Measurements from ENCODE around the gene HOXC10.

The HOXC10 gene

GRCh38 chr12:54030889-54031471, 46.0 kb downstream of the HOXC10 start:
- DNase-seq = no peak

GRCh38 chr12:54031480-54031879, 46.5 kb downstream of the HOXC10 start:
- DNase-seq = no peak

- no peak for DNase-seq
These were observed 47.2 kb downstream of the HOXC10 start for GRCh38 chr12:54032086-54032619.

- peak; percentile 76 to 85 for DNase-seq
These were observed 47.7 kb downstream of the HOXC10 start, which contains the start of gene HOXC5 for GRCh38 chr12:54032627-54033100. HOXC5 (plus strand) TSS chr12:54033050; CDS start chr12:54033123, 73 bp downstream.

GRCh38 chr12:54033106-54033979, 48.4 kb downstream of the HOXC10 start:
- DNase-seq = peak in 1 of 2 experiments; percentile 37

GRCh38 chr12:54033980-54034784, 49.2 kb downstream of the HOXC10 start:
- DNase-seq = no peak

GRCh38 chr12:54034785-54035310, 49.9 kb downstream of the HOXC10 start:
- no peak for DNase-seq

GRCh38 chr12:54035568-54036264, 50.8 kb downstream of the HOXC10 start:
- no peak for DNase-seq

- peak; percentile 73 to 79 for DNase-seq
These were observed 51.8 kb downstream of the HOXC10 start for GRCh38 chr12:54036620-54037359.

GRCh38 chr12:54037360-54038283, 52.7 kb downstream of the HOXC10 start:
- DNase-seq = no peak

- no peak for DNase-seq
These were observed 53.4 kb downstream of the HOXC10 start for GRCh38 chr12:54038284-54038870.

- no peak for DNase-seq
These were observed 54.0 kb downstream of the HOXC10 start for GRCh38 chr12:54038871-54039414.

GRCh38 chr12:54039417-54040147, 54.6 kb downstream of the HOXC10 start:
- no peak for DNase-seq
